Measurements from ENCODE around the gene SETBP1.

The SETBP1 gene

DNA sequence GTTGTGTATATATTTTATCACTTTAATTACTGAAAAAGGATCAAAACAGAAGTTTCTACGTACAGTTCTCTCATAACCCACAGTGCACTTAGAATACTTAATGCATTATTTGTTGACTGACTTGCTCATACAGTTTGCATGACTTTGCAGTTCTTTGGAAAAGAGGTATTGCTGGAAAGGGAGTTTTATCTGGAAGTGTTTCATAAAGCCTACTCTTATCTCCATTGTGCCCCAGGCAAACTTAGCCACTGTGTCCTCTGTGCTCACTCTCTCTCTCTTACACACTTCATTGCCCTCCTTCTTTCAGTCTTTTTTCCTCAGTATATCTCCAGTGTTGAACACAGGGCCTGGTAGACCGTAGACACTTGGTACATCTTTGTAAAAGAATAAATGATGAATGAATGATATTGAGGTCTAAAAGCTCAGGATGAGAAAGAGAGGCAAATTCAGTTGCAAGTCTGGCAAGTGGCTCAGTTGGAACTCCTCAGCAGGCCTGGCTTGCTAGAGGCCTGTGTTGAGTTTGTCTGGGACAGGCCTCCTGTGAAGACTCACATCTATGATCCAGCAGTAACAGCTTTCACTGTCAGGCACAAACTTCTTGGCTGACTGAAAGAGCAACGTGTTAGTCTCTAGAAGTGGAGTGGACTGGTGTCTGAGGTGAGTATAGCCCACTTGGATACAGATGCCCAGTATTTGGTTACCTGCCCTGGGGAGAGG is 56.1 kb downstream of the SETBP1 start:
- H3K36me3 ChIP-seq (ENCODE audit: insufficient read depth, insufficient read length, low read length): peaks cover 8% of the 10 kb centered on the region
- no peak for DNase-seq (ENCODE audit: low read depth, low spot score)
- no peaks in the 10 kb centered on the region for H3K9me3 ChIP-seq (ENCODE audit: insufficient read depth, low read length)
- no peaks in the 10 kb centered on the region for H3K4me1 ChIP-seq (ENCODE audit: insufficient read depth, insufficient read length)
- H3K4me3 ChIP-seq (ENCODE audit: insufficient read length, low read depth): no peak overlapping the region
- no peaks in the 10 kb centered on the region for H3K27me3 ChIP-seq (ENCODE audit: insufficient read depth, insufficient read length)
- no peak for TF ChIP-seq SUZ12 (IDR thresholded peaks at IDR 0.05; ENCODE audit: extremely low read depth, insufficient read depth, insufficient read length)
- no peak for TF ChIP-seq ZNF274 (IDR thresholded peaks at IDR 0.05; ENCODE audit: low read depth, low read length)
- TF ChIP-seq YY1 (IDR thresholded peaks at IDR 0.05; ENCODE audit: insufficient read depth, insufficient read length): no peak
- no peak overlapping the region for H3K9ac ChIP-seq (ENCODE audit: insufficient read length, low read depth)

- no peak overlapping the region for H3K9ac ChIP-seq (ENCODE audit: insufficient read length, low read depth)
- no peaks in the 10 kb centered on the region for H3K27me3 ChIP-seq (ENCODE audit: insufficient read depth, insufficient read length)
- DNase-seq (ENCODE audit: low read depth, low spot score): no peak
- H3K9me3 ChIP-seq (ENCODE audit: insufficient read depth, low read length): no peaks in the 10 kb centered on the region
- no peaks in the 10 kb centered on the region for H3K4me1 ChIP-seq (ENCODE audit: insufficient read depth, insufficient read length)
- TF ChIP-seq SUZ12 (IDR thresholded peaks at IDR 0.05; ENCODE audit: extremely low read depth, insufficient read depth, insufficient read length) (no peak), YY1 (IDR thresholded peaks at IDR 0.05; ENCODE audit: insufficient read depth, insufficient read length) (no peak), ZNF274 (IDR thresholded peaks at IDR 0.05; ENCODE audit: low read depth, low read length) (no peak)
- H3K4me3 ChIP-seq (ENCODE audit: insufficient read length, low read depth): no peak overlapping the region
- peaks cover 8% of the 10 kb centered on the region for H3K36me3 ChIP-seq (ENCODE audit: insufficient read depth, insufficient read length, low read length)
Observed at GRCh38 chr18:44737623-44738022, 56.9 kb downstream of the SETBP1 start.

DNA sequence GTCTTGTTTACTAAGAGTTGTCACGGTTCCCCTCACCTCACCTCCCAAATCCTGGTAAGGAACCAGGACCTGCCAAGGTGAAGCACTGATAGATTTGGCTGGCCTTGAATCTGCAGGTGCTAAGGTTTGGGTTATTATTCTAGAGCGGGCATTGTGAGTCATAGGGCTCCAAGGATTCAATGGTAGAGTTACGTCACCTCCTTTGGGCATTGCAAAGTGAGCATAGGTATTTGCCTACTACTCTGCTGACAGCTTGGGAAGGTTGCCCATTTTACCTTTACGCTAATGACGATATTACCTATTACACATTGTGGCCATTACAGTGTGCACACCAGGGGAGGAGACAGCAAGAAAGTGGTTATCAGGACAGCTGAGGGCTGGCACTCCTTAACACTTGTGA is 59.3 kb downstream of the SETBP1 start:
- Histone ChIP-seq H3K9ac (ENCODE audit: insufficient read length, low read depth) (no peak overlapping the region), H3K4me1 (ENCODE audit: insufficient read depth, insufficient read length) (peaks cover 7% of the 10 kb centered on the region), H3K4me3 (ENCODE audit: insufficient read length, low read depth) (no peak overlapping the region), H3K36me3 (ENCODE audit: insufficient read depth, insufficient read length, low read length) (peaks cover 8% of the 10 kb centered on the region), H3K27me3 (ENCODE audit: insufficient read depth, insufficient read length) (no peaks in the 10 kb centered on the region), H3K9me3 (ENCODE audit: insufficient read depth, low read length) (no peaks in the 10 kb centered on the region)
- DNase-seq (ENCODE audit: low read depth, low spot score): no peak
- TF ChIP-seq ZNF274 (IDR thresholded peaks at IDR 0.05; ENCODE audit: low read depth, low read length): no peak
- no peak for TF ChIP-seq SUZ12 (IDR thresholded peaks at IDR 0.05; ENCODE audit: extremely low read depth, insufficient read depth, insufficient read length)
- TF ChIP-seq YY1 (IDR thresholded peaks at IDR 0.05; ENCODE audit: insufficient read depth, insufficient read length): no peak

DNA sequence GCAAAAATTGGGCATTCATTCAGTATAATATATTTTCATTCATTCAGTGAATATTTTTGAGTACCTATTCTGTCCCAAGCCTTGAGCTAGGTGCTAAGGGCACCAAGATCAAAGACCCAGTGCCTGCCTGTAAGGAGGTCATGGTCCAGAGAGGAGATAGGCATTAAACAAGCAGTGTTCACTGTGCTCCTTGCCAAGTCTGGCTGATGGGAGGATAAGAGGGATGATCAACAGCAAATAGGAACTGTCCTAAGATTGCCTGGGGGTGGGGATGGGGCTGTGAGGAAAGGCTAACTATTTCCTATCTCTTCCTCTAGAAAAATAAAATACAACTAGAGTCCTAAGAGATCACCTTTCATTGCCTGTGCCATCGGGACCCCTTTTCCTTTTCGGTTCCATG is 60.4 kb downstream of the SETBP1 start:
- Histone ChIP-seq H3K36me3 (ENCODE audit: insufficient read depth, insufficient read length, low read length) (peaks cover 8% of the 10 kb centered on the region), H3K4me1 (ENCODE audit: insufficient read depth, insufficient read length) (peaks cover 7% of the 10 kb centered on the region), H3K4me3 (ENCODE audit: insufficient read length, low read depth) (no peak overlapping the region), H3K9me3 (ENCODE audit: insufficient read depth, low read length) (no peaks in the 10 kb centered on the region), H3K9ac (ENCODE audit: insufficient read length, low read depth) (no peak overlapping the region), H3K27me3 (ENCODE audit: insufficient read depth, insufficient read length) (no peaks in the 10 kb centered on the region)
- no peak for DNase-seq (ENCODE audit: low read depth, low spot score)
- TF ChIP-seq YY1 (IDR thresholded peaks at IDR 0.05; ENCODE audit: insufficient read depth, insufficient read length) (no peak), ZNF274 (IDR thresholded peaks at IDR 0.05; ENCODE audit: low read depth, low read length) (no peak), SUZ12 (IDR thresholded peaks at IDR 0.05; ENCODE audit: extremely low read depth, insufficient read depth, insufficient read length) (no peak)

- H3K4me3 ChIP-seq (ENCODE audit: insufficient read length, low read depth): no peak overlapping the region
- DNase-seq (ENCODE audit: low read depth, low spot score): no peak
- H3K9ac ChIP-seq (ENCODE audit: insufficient read length, low read depth): no peak overlapping the region
- no peaks in the 10 kb centered on the region for H3K9me3 ChIP-seq (ENCODE audit: insufficient read depth, low read length)
- H3K27me3 ChIP-seq (ENCODE audit: insufficient read depth, insufficient read length): no peaks in the 10 kb centered on the region
- H3K4me1 ChIP-seq (ENCODE audit: insufficient read depth, insufficient read length): peaks cover 7% of the 10 kb centered on the region
- H3K36me3 ChIP-seq (ENCODE audit: insufficient read depth, insufficient read length, low read length): peaks cover 8% of the 10 kb centered on the region
- TF ChIP-seq YY1 (IDR thresholded peaks at IDR 0.05; ENCODE audit: insufficient read depth, insufficient read length): no peak
- TF ChIP-seq SUZ12 (IDR thresholded peaks at IDR 0.05; ENCODE audit: extremely low read depth, insufficient read depth, insufficient read length): no peak
- TF ChIP-seq ZNF274 (IDR thresholded peaks at IDR 0.05; ENCODE audit: low read depth, low read length): no peak
Observed at GRCh38 chr18:44741511-44741910, 60.8 kb downstream of the SETBP1 start.

DNA sequence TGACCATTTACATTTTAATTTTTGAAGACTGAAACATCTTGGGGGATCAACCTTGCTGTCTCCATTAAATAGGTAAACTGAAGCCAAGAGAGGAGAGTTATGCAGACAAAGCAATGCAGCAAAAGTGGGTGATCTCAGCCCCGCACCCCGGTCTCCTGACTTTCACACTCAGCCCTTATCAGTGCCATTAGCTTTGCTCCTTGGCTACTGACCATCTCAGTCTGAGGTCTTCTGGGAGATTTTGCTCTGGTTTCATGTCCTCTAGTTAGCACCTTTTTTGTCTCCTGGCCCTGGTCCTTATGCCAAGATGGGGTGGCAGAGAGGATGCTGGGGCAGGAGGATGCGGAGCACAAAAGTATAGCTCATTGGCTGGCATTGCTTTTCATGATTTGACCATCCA is 61.4 kb downstream of the SETBP1 start:
- no peaks in the 10 kb centered on the region for H3K9me3 ChIP-seq (ENCODE audit: insufficient read depth, low read length)
- no peaks in the 10 kb centered on the region for H3K27me3 ChIP-seq (ENCODE audit: insufficient read depth, insufficient read length)
- no peak overlapping the region for H3K4me3 ChIP-seq (ENCODE audit: insufficient read length, low read depth)
- TF ChIP-seq SUZ12 (IDR thresholded peaks at IDR 0.05; ENCODE audit: extremely low read depth, insufficient read depth, insufficient read length) (no peak), ZNF274 (IDR thresholded peaks at IDR 0.05; ENCODE audit: low read depth, low read length) (no peak), YY1 (IDR thresholded peaks at IDR 0.05; ENCODE audit: insufficient read depth, insufficient read length) (no peak)
- peaks cover 7% of the 10 kb centered on the region for H3K4me1 ChIP-seq (ENCODE audit: insufficient read depth, insufficient read length)
- no peak overlapping the region for H3K9ac ChIP-seq (ENCODE audit: insufficient read length, low read depth)
- peaks cover 8% of the 10 kb centered on the region for H3K36me3 ChIP-seq (ENCODE audit: insufficient read depth, insufficient read length, low read length)
- DNase-seq (ENCODE audit: low read depth, low spot score): no peak

DNA sequence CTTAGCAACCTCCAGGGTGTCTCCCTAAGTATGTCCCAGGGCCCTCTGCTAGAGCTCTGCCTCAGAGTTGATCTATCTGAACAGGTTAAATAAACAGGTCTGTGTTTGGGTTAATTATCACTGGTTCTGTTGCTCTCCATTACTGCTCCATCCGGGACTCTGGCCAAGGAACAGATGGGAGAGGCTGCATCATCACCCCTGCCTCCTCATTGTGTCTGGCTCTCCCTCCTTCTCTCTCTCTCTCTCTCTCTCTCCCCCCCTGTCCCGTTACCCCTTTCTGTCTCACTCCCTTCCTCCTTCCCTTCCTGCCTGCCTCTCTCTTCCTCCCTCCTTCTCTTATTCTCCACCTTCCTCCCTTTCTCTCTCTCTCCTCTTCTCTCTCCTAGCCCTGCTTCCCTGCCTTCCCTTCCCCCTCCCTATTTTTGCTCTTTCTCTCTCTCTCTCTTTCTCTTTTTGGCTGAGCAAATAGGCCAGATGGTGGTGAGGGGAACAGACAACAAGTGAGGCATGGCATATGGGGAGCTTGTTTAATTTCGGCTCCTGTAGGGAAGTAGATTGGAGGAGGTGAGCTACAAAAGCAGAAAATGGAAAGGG is 62.1 kb downstream of the SETBP1 start:
- no peak for DNase-seq (ENCODE audit: low read depth, low spot score)
- Histone ChIP-seq H3K4me1 (ENCODE audit: insufficient read depth, insufficient read length) (peaks cover 7% of the 10 kb centered on the region), H3K27me3 (ENCODE audit: insufficient read depth, insufficient read length) (no peaks in the 10 kb centered on the region), H3K9me3 (ENCODE audit: insufficient read depth, low read length) (no peaks in the 10 kb centered on the region), H3K4me3 (ENCODE audit: insufficient read length, low read depth) (no peak overlapping the region), H3K9ac (ENCODE audit: insufficient read length, low read depth) (no peak overlapping the region), H3K36me3 (ENCODE audit: insufficient read depth, insufficient read length, low read length) (peaks cover 4% of the 10 kb centered on the region)
- no peak for TF ChIP-seq ZNF274 (IDR thresholded peaks at IDR 0.05; ENCODE audit: low read depth, low read length)
- TF ChIP-seq SUZ12 (IDR thresholded peaks at IDR 0.05; ENCODE audit: extremely low read depth, insufficient read depth, insufficient read length): no peak
- TF ChIP-seq YY1 (IDR thresholded peaks at IDR 0.05; ENCODE audit: insufficient read depth, insufficient read length): no peak
